NCI-H2196 treated with DMSO at 0.1 percent for 48 hours (cell line): ENCODE data around the gene CAST.
"Not testable (repeated sequence)": the region's sequence is repeated elsewhere in the genome, so short reads cannot be mapped to it uniquely, and the experiment has no call there.

ENCODE experiments used
- DNase-seq: peaks from one replicate; lab custom pipeline; 2025; ENCODE audit not compliant: unreplicated experiment; lab: John Stamatoyannopoulos, UW

Gene CAST

DNA sequence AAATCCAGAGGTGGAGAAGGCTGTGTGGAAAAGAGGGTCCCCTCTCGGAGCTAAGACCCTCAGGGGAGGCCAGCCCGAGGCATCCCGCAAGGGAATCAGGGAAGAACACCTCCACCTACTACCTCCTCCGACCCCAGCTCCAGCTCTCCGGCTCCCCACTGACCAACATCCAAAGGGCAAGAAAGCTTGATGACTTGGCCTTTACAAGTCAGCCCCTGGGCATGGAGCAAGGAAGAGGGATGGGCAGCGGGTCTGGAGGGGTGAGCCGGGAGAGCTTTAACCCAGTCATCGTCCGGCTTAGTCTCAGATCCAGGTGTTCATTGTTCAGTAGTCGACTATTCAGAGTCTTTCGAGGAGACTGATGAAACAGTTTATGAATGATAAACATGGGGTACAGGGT, 113.5 kb downstream of the CAST start:
- no peak for DNase-seq

DNA sequence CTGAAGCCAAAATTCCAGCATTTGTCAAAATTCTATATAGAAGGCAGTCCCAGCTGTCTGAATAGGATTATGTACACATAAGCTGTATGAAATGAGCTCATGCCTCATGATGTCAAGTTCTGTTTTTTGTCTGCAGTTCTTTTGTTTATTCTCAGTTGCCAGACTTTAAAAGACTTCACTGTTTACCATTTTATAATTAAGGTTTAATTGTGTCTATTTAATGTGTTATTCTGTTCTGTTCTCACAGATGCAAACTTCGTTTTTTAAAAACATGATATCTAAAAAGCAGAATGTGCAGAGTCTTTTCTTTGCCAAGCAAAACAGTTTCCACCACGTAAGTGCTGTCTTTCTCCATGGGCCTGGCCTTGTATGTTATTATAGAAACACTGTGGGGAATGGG, 114.4 kb downstream of the CAST start:
- no peak for DNase-seq

DNA sequence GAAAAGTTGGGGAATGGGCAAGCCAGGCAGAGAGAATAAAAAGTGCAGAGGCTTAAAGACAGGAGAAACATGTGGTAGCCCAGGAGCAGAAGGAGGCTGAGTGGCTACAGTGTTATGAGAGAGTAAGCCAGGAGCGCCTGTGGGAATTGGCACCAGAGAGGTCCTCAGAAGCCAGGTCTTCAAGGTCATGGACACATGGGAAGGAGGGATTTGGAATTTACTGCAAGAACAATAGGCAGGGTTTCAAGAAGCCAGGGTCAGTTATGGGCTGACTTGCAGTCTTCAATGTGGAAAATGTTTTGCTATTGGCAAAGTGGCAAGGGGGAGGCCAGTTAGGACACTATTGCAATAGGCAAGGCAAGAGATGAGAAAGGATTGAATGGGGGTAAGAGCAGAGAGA, 116.2 kb downstream of the CAST start:
- DNase-seq: no peak

DNA sequence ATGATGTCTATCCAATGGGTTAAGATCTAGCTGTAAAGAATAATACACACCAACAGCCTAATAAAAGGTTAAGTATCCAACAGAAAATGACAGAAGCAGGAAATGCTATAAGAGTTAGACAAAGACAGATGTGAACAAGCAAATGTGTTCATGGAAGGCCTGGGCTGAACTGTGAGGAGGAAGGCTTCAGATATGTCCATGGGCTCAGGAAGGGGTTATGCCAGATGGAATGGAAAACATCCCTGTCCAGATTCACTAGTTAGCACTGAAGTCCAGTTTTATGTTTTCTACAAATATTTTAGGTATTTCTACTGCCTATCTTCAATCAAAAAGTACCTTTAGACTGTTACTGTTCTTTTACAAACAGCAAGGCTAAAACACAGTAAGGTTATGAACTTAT, 118.5 kb downstream of the CAST start:
- DNase-seq: no peak

DNA sequence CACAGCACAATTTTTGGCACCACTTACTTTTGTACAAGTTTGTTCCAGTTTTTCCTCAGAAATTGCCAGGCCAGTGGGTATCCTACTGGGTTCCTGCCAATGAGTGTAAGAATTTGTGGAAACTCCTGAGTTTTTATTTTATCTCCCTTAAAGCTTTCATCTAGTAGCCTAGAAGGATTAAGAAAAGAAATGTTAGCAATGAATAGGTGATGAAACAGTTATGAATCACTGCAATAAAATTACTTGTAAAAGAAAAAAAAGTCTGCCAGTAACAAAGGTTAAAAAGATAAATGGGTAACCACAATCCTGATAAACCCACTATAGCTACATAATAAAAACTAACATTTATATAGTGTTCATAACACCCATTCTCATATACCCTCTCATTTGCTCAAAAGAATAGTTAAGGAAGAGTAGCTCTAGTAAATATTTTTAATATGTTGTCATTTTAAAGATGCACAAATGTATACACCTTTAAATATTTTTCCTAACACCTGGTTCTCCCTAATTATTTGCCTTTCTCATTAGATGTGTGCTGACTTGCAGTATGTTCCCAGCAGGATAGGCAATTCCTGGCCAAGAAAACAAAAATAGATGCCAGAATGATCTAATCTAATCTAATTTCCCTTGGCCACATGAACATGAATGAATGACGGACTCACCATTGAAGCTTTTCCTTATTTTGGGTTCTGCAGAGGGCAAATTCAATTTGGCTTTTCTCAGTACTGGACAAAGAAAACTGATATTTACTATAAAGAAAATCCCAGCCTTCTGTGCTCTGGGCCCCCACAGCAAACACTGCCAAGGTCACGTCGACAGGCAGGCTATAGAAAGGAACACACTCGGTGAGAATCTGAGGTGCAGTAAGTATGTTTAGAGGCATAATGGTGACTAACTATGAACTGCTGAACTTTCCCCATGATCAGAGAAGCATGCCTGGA, 119.1 kb downstream of the CAST start:
- no peak for DNase-seq

- DNase-seq: no peak
Observed at GRCh38 chr5:96783326-96783725, 121.2 kb downstream of the CAST start.

- DNase-seq: no peak
Observed at GRCh38 chr5:96785326-96786109, 123.3 kb downstream of the CAST start.

DNA sequence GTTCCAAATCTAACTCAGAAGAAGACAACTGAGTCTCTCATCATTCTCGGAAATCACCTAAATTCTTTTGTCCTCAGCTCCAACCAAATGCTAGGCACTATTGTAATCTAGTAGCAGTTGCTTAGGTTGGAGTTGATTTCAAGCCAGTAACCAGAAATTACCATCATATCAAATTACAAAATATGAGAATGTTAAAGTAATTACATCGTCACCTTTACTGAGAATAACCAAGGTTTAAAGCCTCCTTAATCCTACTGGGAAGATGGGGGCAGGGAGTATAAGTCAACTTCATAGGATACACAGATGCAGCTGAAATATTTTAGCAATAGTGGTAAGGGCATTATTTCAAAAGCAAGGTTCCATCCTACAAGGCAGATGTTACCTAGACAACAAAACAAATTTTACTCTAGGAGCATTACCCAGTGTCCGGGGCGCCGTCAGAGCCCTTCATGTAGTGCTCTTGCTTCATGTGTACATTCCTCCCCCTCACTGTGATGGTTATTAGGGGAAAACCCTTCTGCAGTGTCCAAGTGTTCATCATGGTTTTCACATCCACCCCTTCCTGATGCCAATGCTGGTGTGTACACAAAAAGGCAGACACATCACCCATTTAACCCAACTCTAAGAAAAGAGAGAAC, 126.1 kb downstream of the CAST start:
- DNase-seq: no peak

DNA sequence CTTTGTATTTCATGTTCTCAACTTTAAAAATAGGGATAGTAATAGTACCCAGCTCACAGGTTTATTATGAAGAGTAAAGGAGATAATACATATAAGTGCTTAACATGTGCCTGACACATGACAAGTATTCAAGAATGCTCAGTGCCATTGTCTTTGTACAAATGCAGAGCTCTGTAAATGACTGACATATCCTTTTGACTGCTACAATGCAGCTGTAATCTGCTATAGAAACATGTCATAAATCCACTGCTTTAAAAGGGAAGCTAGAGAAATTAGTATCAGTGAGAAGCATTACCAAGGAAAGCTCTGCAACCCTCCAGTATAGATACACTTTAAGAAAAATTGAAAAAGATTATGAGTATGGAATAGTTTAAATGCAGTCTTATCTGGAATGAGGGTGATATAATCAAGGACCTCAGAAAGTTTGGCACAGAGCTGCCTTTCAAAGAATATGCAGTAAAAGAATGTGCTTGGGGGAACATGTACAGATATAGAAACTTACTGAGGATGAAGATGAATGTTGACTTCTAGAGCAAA, 127.7 kb downstream of the CAST start:
- no peak for DNase-seq

DNA sequence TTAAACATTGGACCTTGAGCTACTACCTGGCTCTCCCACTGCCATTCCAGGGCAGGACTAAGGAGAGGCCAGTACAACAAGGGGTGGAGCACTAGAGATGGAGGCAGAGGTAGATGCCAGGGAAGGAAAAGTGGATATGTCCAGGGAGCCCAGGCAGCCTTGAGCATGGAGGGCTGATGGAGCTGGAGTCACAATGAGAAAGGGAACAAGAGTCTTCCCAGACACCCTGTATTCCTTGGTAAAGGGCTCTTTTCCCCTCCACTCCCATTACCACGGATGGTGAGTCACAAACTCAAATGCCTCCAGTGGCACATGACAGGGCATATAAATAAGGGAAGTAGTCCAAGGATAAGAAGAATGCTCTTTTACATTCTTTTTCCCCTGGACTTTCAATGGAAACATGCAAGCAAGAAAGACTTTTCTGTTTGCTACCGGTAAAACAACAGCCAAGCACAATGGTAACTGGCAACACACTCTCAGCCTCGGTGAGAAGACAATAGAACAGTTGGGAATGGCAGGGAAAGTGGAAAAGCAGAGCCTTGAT, 128.9 kb downstream of the CAST start:
- no peak for DNase-seq

- no peak for DNase-seq
Observed at GRCh38 chr5:96794757-96795156, 132.6 kb downstream of the CAST start.

DNA sequence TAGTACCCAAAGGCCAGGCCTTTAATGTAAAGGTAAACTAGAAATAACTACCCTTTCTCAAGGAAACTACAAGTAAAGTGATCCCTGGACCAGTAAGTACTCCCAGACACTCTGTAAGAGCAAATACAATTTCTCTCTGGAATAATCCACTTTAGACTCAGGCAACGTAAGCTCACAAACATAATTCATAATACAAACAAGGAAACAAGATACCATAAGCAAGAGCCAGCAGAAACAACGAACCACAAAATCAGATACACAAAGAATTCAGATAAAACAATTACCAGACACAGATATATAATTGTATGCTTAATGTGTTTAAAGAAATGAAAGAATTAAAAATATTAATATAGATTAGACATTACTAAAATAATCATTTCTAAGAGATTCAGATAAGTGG, 133.4 kb downstream of the CAST start:
- DNase-seq: no peak

DNA sequence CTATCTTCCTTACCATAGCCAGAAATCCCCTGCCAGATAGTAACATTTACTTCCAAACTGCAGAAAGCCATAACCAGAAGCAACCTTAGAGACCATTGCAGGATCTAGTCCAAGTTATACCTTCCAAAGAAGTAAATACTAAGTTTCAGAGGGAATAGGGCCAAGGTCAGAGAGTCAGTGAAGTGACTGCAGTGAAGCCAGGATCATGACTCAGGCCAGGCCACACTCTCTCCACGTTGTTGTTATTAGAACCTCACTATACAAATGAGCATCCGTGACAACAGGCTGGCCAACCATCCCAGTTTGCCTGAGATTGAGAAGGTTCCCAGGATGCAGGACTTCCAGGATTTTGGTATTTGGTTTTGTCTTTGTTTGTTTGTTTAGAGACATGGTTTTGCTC, 134.3 kb downstream of the CAST start:
- DNase-seq: no peak

GRCh38 chr5:96801718-96802117, 139.5 kb downstream of the CAST start:
- not testable (repeated sequence) for DNase-seq

DNA sequence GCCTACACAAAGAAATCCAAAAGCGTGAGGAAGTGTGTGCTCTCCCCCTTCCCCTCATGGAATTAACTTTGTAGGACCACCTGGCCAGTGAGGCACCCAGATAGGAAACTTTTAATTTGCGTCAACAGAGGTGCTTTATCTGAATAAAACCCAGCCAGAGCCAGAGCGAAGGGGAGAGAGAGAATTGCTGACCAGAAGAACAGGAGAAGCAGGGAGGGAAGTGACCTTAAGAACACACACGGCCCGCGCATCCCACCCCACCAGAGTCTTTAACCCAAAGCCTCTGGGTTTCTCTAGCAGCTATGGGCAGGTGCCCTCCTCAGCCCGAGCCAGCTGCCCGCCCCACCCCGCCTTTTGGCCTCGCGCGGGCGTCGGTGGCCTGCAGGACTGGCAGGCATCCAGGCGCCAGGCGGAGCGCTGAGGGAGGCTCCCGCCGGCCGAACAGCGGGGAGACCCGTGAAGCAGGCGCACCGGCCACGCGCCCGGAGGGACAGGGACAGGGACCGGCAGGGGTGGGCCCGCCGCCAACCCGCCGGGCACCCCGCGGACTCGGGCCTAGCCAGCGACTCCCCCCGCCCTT, 145.0 kb downstream of the CAST start:
- peak; percentile 30 for DNase-seq

DNA sequence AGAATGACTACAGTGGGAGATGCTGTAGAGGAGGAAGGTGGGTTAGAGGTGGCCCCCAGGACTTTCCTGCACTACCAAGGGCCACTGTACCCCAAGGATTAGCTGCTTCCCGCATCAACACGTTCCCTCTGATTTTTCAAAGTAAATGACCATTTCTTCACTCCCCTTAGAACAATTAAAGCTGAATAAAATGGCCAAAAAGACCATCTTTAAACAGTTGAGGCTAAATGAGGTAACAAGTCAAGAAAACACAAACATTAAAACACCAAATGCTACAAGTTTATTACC, 146.3 kb downstream of the CAST start:
- no peak for DNase-seq

DNA sequence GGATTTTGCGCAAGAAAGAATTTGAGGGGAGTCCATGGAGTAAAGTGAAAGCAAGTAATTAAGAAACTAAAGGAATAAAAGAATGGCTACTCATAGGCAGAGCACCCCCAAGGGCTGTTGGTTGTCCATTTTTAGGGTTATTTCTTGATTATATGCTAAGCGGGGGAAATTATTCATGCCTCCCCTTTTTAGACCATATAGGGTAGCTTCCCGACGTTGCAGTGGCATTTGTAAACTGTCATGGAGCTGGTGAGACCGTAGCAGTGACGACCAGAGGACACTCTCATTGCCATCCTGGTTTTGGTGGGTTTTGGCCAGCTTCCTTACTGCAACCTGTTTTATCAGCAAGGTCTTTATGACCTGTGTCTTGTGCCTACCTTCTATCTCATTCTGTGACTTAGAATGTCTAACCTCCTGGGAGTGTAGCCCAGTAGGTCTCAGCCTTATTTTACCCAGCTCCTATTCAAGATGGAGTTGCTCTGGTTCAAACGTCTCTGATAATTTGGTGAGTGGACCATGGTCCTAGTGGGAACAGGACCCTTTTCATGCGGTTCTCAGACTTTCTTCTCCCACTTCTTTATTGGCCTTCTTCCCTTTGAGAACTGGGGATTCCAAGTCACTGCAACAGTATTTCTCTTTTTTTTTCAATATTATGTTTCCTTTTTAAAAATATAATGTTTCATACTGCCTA, 146.8 kb downstream of the CAST start:
- no peak for DNase-seq

DNA sequence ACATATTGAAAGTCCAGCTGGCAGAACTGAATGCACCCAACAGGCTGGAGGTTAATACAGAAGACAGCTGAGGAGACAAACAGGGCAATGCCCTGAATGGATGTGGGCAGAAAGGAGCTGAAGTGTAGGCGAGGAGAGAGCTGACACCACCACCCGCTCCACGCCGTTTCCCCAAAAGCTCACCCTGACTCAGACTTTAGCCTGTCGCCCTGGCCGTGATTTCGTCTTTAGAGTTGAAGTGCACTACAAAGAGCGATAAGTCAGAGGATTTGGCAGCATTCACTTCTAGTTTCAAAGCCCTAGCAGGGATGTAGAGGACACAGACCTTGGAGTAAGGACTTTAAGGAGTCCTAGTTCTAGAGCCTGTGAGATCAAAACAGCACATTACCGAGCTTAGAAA, 147.7 kb downstream of the CAST start:
- no peak for DNase-seq

DNA sequence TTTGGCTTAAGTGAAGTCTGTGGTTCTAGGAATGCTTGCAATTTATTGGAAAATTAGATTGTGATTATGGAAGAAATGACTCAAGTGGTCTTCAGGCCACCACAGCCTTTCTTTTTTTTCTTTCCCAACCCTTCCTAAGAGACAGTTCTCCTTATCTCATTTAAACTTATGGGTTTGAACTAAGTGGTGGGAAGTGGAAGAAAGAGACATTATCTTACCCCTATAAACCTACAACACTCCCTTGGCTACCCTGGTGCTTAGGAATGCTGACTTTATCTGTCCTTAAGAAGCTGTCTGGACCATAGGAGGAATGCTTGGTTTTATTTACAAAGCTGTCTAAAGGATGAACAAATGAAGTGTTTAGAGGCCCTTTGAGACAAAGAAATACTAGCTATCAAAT, 150.7 kb downstream of the CAST start:
- DNase-seq: no peak

DNA sequence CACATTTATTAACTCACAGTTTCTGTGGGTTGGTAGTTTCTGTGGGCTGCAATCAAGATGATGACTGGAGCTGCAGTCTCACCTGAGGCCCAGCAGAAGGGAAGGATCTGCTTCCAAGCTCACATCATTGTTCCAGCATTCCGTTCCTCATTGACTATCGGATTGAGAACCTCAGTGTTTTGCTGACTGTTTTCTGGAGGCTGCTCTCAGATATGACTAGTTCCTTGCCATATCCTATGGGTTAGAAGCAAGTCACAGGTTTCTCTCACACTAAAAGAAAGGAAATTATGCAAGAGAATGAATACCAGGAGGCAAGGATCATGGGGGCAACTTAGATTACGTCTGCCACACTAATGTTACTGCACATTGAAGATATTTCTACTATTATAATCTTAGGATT, 151.9 kb downstream of the CAST start:
- no peak for DNase-seq
